Fibroblast of mammary gland (primary cell): ENCODE measurements around the gene JARID2.

ENCODE experiments used
- DNase-seq: peaks from one replicate; pipeline ENCODE4 v3.0.0-alpha.2; 2010; ENCODE audit warnings: low read depth
- H3K4me3 ChIP-seq: 2 replicates; pipeline ENCODE4 v1.5.1; 2011; ENCODE audit warnings: low read depth, mild to moderate bottlenecking, low read length, moderate library complexity; ENCODE audit not compliant: control insufficient read depth
- CTCF ChIP-seq: conservative IDR thresholded peaks from 2 replicates; pipeline ENCODE4 v1.5.1; 2011; ENCODE audit warnings: low read depth, low read length, inconsistent platforms; ENCODE audit not compliant: control insufficient read depth, insufficient read depth

JARID2 gene

GRCh38 chr6:15351631-15352030, 105.8 kb downstream of the JARID2 start:
- H3K4me3 ChIP-seq, result no peak overlapping the region
- no peak for TF ChIP-seq CTCF
- peak; percentile 96 for DNase-seq

GRCh38 chr6:15352220-15352619, 106.4 kb downstream of the JARID2 start:
- TF ChIP-seq CTCF, result no peak
- no peak overlapping the region for H3K4me3 ChIP-seq
- DNase-seq, result peak; percentile 42

- peak; percentile 53 for DNase-seq
- TF ChIP-seq CTCF, result no peak
- H3K4me3 ChIP-seq, result no peak overlapping the region
These were observed 107.0 kb downstream of the JARID2 start for GRCh38 chr6:15352845-15353244.

- DNase-seq, result no peak
These were observed 109.8 kb downstream of the JARID2 start for GRCh38 chr6:15355683-15356099.

GRCh38 chr6:15356179-15356578, 110.3 kb downstream of the JARID2 start:
- DNase-seq, result no peak
- no peak overlapping the region for H3K4me3 ChIP-seq
- no peak for TF ChIP-seq CTCF

More at GRCh38 chr6:15355683-15356099, 109.8 kb downstream of the JARID2 start:
- TF ChIP-seq CTCF, result no peak
- no peak overlapping the region for H3K4me3 ChIP-seq

GRCh38 chr6:15356937-15357336, 111.1 kb downstream of the JARID2 start:
- no peak for TF ChIP-seq CTCF
- no peak for DNase-seq
- no peak overlapping the region for H3K4me3 ChIP-seq

- no peak for TF ChIP-seq CTCF
- no peak overlapping the region for H3K4me3 ChIP-seq
- DNase-seq, result no peak
These were observed 111.9 kb downstream of the JARID2 start for GRCh38 chr6:15357782-15358181.
